HT-29 (cell line): Measurements from ENCODE around the gene AZIN2. TPM values are rescaled to one million over a fixed set of nuclear protein-coding genes. Genes with fewer than 3 reads are reported as not detected.
A peak's percentile ranks its signal among the peaks of the same experiment; 100 is the strongest.
"Not testable (repeated sequence)": the region's sequence is repeated elsewhere in the genome, so short reads cannot be mapped to it uniquely, and the experiment has no call there.

Source experiments
- DNase-seq: peaks from one replicate; pipeline ENCODE4 v3.0.0-alpha.2; 2015; ENCODE audit warnings: low spot score
- total RNA-seq: library from RNA; depleted of rRNA; stranded (reverse); fragments of >200 nt; shearing (Covaris generic); gene quantifications from 2 replicates; pipeline ENCODE4 v1.2.3, GENCODE V29; 2014; rRNA removed

Gene AZIN2
- 0.13 TPM in 1 of 2 replicates, not detected in the other for total RNA-seq

- DNase-seq, result peak; percentile 91
Observed at GRCh38 chr1:33080885-33081553, at the start of gene AZIN2. AZIN2 (plus strand) TSS chr1:33081153; CDS start chr1:33082250, 1,097 bp downstream.

DNA sequence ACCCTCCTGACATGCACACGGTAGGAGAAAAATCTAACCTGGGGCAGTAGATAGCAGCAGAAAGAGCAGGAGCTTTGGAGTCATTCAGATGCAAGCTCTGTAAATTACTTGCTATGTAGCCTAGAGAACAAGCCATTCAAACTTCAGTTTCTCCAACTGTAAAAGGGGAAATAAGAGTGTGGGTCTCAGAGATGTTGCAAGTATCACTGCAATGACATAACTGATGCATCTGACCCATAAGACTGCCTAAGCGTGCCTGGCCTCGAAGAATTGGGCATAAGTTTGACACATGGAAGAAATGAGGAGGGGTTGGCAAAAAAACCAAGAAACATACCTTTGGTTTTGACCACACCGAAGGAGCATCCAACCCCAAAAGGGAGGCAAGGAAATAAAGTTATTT is 49.4 kb upstream of the AZIN2 start:
- DNase-seq, result no peak

DNA sequence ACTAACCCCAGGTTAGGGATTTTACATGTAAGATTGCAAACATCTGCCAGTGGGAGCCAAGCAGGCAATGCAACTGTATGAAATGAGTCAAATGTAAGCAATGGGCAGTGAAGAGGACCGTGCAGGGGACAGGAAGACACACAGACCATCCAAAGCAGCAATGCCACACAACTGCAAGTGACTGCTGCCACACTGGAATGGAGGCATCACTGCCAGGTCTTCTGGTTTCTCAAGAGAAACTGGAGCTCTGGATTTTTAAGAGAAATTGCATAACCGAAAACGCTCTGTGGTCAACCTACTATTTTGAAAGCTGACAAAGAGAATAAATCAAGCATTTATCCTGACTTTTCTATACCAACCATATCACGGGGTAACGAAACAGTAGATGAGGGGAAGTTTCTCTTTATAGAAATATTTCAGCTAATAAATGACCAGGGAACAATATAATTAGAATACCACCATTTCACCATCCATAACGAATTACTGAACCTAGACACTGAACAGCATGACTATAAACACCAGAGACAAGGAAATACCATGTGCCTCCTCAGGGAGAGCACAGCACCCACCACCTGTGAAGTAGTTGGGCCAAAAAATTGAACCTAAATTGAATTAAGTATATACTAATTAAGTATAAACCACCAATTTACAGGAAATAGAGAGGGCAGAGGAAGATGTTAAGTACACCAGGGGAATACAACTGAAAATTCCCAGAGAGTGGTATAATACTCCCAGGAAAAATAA is 48.7 kb upstream of the AZIN2 start:
- no peak for DNase-seq

- peak; percentile 69 for DNase-seq
Observed at GRCh38 chr1:33036051-33036525, 44.9 kb upstream of the AZIN2 start.

- peak; percentile 98 for DNase-seq
Observed at GRCh38 chr1:33036526-33037503, 44.1 kb upstream of the AZIN2 start, which contains the start of gene AK2. AK2 (minus strand) TSS chr1:33036883; CDS start chr1:33036828, 55 bp downstream.

DNA sequence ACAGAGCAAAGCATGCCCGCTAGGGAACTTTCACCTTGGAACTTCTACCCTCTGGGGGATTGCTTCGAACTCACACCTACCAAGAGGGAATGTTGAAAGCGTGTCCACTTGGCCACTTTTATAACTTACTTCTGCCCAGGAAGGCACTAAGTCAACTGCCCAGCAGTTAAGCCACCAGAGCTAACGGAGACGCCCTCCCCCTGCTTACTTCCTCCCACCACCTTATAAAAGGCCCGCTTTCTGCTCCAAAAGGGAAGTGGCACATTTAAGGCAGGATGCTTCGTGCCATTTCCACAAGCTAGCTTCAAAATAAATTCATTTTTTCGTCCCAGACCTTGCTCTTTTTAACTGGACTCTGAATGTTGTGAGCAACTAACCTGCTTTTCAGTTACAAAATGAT is 41.1 kb upstream of the AZIN2 start:
- DNase-seq, result no peak

DNA sequence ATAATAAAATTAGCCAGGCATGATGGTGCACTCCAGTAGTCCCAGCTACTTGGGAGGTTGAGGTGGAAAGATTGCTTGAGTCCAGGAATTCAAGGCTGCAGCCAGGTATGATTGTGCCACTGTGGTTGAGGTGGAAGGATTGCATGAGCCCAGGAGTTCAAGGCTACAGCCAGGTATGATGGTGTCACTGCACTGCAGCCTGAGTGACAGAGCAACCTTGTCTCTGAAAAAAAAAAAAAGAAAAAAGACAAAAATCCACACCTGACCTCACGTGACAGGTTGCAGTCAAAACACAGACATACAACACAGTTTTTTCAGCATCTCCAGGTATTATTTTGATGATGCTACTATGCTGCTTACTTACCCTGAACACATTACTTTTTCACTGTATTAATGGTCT is 39.9 kb upstream of the AZIN2 start:
- no peak for DNase-seq

DNA sequence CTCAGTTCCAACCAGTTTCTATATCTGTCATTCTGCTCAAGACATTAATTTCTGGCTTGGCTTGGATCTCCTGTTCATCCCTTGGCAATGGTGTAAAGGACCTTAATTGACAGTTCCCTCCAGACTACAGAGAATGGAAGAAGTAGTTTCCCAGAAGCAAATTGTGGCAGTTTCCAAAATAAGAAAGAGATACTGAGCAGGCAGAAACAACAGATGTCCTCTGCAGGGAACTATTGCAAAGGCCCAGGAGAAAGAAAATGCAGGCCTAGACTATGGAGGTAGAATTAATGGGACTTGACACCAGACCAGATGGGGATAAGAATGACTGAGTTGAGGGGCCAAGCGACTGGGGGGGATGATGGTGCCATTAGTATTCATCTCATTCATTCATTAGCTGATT is 38.1 kb upstream of the AZIN2 start:
- DNase-seq, result no peak

DNA sequence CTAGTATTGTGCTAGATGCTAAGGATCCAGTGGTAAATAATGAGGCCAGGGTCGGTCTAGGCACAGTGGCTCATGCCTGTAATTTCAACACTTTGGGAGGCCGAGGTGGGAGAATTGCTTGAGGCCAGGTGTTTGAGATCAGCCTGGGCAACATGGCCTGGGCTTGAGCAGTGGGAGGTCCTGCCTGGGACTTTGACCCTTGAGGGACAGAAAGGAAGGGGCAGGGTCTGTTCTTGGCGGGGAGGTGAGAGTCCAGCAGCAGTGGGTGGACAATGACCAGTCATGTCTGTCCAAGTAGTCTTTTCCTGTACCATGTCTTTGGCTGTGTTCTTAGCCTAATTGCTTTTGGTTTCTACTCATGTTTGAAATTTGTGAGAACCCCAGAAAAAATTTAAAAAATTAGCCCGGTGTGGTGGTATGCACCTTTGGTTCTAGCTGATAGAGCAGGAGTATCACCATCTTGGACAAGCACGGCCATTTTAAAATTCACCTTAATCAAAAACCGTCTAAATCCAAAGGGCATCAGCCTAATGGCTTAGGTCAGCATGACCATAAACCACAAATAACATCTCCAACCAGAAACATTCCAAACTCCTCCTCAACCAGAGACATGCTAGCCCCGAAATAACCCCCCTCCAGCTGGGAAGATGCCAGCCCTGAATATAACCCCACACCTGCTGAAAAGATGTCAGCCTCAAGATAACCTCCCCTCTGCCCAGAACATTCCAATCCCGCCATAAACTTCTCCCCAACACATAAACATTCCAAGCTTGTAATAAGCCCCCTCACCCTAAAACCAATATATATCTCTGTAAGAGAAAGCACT is 37.5 kb upstream of the AZIN2 start:
- DNase-seq, result no peak

GRCh38 chr1:33045246-33045645 is 35.7 kb upstream of the AZIN2 start:
- peak; percentile 32 for DNase-seq

- no peak for DNase-seq
Observed at GRCh38 chr1:33045814-33046213, 35.1 kb upstream of the AZIN2 start.

GRCh38 chr1:33046234-33046633 is 34.7 kb upstream of the AZIN2 start:
- not testable (repeated sequence) for DNase-seq

- no peak for DNase-seq
Observed at GRCh38 chr1:33047290-33047689, 33.7 kb upstream of the AZIN2 start.

DNA sequence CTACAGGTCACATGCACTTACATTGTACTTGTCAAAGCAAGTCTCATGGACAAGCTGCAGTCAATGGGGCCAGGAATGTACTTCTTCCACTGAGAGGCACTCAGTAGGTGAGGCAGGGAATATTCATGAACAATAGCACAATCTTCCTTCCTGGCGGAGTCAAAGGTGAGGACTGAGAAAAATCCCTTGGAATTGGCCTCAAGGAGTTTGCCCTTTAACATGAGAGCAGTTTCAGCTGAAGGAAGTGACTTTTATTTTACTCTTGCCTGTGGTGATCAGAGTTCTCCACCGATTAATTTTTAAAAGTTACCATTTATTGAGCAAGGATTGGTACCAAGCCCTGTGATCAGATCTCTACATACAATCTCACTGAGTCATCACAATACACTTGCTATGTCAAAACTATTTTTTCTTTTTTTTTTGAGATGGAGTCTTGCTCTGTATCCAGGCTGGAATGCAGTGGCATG is 33.1 kb upstream of the AZIN2 start:
- no peak for DNase-seq

GRCh38 chr1:33048426-33048825 is 32.5 kb upstream of the AZIN2 start:
- no peak for DNase-seq

GRCh38 chr1:33049371-33049770 is 31.6 kb upstream of the AZIN2 start:
- no peak for DNase-seq

GRCh38 chr1:33050221-33051076 is 30.5 kb upstream of the AZIN2 start:
- DNase-seq, result peak; percentile 71

DNA sequence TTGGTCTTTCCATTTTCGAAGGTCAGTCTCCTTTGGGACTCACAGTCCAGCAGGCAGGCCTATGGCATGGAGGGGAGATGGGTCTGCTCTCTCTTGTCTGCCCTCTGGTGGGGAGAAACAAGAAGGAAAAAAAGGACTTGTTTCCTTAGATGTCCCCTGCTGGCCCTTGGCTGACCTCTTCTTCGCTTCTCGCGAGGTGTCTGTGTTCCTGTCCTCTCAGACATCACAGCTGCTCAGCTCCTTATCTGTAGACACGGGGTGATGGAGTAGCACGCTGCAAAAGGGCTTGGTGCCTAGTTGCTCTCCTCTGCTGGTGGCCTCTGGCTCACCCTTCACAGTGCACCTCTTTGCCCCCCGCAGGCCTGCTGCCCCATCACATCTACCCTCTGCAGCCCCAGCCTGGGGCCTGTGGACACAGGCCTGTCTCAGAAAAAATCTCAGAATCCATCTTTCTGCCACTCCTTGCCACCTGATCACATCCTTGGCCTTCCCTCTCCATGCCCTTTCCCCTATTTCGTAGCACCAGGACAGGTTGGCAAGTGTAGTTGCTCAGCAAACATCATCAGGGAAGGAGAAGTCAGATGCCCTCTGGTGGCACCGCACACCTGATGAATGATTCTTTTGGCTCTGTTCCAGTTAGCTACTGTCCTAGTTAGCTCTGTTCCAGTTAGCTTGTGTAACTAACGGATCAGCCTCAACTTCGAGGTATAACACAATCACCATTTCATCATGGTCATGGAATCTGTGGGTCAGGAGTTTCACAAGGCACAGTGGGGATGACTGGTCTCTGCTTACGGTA is 25.5 kb upstream of the AZIN2 start:
- DNase-seq, result peak; percentile 90

DNA sequence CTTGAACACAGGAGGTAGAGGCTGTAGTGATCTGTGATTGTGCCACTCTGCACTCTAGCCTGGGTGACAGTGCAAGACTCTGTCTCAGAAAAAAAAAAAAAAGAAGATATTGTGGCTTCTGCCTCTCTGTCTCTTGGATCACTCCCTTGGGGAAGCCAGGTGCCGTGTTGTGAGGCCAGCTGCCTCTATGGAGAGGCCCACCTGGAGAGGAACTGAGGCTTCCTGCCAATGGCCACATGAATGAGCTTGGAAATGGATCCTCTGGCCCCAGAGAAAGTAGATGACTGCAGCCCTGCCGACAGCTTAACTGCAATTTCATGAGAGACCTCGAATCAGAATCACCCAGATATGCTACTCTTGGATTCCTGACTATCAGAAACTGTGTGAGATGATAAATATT is 24.5 kb upstream of the AZIN2 start:
- no peak for DNase-seq
